CD4-positive, alpha-beta T cell treated with Interleukin-6 at 100 ng/mL for 8 hours (primary cell): Measurements from ENCODE around the gene NUP160.
"Not testable (repeated sequence)": the region's sequence is repeated elsewhere in the genome, so short reads cannot be mapped to it uniquely, and the experiment has no call there.

Source experiments
- DNase-seq: peaks from one replicate; pipeline ENCODE4 v3.0.0-alpha.2; 2020; ENCODE audit warnings: mixed read lengths, low spot score

Gene NUP160, protein sequence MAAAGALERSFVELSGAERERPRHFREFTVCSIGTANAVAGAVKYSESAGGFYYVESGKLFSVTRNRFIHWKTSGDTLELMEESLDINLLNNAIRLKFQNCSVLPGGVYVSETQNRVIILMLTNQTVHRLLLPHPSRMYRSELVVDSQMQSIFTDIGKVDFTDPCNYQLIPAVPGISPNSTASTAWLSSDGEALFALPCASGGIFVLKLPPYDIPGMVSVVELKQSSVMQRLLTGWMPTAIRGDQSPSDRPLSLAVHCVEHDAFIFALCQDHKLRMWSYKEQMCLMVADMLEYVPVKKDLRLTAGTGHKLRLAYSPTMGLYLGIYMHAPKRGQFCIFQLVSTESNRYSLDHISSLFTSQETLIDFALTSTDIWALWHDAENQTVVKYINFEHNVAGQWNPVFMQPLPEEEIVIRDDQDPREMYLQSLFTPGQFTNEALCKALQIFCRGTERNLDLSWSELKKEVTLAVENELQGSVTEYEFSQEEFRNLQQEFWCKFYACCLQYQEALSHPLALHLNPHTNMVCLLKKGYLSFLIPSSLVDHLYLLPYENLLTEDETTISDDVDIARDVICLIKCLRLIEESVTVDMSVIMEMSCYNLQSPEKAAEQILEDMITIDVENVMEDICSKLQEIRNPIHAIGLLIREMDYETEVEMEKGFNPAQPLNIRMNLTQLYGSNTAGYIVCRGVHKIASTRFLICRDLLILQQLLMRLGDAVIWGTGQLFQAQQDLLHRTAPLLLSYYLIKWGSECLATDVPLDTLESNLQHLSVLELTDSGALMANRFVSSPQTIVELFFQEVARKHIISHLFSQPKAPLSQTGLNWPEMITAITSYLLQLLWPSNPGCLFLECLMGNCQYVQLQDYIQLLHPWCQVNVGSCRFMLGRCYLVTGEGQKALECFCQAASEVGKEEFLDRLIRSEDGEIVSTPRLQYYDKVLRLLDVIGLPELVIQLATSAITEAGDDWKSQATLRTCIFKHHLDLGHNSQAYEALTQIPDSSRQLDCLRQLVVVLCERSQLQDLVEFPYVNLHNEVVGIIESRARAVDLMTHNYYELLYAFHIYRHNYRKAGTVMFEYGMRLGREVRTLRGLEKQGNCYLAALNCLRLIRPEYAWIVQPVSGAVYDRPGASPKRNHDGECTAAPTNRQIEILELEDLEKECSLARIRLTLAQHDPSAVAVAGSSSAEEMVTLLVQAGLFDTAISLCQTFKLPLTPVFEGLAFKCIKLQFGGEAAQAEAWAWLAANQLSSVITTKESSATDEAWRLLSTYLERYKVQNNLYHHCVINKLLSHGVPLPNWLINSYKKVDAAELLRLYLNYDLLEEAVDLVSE (N-terminal part only)

DNA sequence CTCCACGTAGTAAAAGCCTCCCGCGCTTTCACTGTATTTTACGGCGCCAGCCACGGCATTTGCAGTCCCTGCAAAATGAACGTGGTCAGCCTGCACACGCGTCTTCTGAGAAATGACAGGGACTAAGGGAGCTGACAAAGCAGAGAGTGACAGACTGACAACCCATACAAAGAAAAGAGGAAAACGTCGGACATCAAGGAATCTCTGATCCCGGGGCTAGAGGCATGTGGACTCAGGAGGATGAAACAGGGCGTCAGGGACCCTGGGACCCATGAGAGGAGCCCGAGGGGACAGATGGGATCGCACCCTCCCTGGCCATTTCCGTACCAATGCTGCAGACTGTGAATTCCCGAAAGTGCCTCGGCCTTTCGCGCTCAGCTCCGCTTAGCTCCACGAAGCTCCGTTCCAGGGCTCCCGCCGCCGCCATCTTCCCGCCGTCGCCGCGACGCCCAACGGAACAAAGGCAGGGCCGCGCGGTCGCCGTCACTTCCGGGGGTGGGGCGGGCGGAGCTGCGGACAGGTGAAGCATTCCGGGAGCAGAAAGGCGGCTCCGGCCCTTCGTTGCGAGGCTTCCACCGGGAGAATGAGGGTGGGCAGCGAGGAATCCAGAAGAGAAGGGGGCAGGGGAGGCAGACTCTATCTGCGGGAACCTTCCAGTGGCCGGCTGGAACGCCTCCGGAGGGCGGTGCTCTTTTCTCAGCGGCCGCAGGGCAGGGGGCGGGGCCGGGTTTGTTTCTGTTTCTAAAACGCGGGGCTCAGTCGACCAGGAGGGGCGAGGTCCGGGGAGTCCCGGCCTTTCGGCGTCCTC, at the start of gene NUP160:
Gene NUP160 (minus strand): TSS at position 459 of the 808 bp plus-strand sequence. CDS start 32 bp downstream, at position 427.
- DNase-seq = peak; percentile 76

DNA sequence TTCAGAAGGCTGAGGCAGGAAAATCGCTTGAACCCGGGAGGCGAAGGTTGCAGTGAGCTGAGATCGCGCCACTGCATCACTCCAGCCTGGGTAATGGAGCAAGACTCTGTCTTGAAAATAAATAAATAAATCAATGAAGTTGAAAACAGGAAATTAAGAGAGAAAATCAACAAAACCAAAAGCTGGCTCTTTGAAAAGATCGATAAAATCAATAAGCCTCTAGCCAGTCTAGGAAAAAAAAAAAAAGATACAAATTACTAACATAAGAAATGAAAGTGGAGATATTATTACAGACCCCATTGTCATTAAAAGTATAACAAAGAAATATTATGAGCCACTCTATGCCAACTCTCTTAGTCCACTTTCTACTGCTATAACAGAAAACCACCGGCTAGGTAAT, 48.0 kb upstream of the NUP160 start:
- DNase-seq = no peak

DNA sequence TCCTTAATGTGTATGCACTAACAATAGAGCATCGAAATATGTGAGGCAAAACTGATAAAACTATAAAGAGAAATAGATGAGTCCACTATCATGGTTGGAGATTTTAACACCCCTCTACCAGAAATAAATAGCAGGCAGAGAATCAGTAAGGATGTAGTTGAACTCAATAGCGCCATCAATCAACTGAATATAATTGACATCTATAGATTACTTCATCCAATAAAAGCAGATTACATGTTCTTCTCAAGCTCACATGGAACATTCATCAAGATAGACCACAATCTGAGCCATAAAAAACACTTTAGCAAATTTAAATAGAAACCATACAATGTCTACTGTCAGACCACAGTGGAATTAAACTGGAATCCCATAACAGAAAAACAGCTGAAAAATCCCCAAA, 46.9 kb upstream of the NUP160 start:
- DNase-seq = no peak

DNA sequence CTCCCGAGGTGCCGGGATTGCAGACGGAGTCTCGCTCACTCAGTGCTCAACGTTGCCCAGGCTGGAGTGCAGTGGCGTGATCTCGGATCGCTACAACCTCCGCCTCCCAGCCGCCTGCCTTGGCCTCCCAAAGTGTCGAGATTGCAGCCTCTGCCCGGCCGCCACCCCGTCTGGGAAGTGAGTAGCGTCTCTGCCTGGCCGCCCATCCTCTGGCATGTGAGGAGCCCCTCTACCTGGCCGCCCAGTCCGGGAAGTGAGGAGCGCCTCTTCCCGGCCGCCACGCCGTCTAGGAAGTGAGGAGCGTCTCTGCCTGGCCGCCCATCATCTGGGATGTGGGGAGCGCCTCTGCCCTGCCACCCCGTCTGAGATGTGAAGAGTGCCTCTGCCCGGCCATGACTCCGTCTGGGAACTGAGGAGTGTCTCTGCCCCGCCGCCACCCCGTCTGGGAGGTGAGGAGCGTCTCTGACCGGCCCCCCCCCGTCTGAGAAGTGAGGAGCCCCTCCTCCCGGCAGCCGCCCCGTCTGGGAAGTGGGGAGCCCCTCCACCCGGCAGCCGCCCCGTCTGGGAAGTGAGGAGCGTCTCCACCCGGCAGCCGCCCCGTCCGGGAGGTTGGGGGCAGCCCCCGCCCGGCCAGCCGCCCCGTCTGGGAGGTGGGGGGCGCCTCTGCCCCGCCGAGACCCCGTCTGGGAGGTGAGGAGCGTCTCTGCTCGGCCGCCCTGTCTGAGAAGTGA, 44.6 kb upstream of the NUP160 start:
- not testable (repeated sequence) for DNase-seq

DNA sequence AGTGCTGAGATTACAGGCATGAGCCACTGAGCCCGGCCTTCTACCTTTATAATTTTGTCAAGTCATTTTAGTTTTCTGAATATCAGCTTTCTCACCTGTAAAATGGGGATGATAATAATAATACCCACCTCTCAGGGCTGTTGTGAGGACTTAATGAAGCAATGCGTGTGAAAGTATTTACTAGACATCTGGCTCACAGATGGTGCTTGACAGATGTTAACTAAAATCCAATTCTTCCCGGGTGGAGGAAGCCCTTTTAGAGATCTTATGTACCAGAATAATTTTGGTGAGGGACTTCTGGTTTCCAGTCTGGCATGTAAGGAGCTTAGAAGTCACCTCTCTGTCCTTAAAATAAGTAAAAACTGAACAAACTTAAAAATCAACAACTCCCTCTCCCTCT, 43.7 kb upstream of the NUP160 start:
- DNase-seq = no peak

DNA sequence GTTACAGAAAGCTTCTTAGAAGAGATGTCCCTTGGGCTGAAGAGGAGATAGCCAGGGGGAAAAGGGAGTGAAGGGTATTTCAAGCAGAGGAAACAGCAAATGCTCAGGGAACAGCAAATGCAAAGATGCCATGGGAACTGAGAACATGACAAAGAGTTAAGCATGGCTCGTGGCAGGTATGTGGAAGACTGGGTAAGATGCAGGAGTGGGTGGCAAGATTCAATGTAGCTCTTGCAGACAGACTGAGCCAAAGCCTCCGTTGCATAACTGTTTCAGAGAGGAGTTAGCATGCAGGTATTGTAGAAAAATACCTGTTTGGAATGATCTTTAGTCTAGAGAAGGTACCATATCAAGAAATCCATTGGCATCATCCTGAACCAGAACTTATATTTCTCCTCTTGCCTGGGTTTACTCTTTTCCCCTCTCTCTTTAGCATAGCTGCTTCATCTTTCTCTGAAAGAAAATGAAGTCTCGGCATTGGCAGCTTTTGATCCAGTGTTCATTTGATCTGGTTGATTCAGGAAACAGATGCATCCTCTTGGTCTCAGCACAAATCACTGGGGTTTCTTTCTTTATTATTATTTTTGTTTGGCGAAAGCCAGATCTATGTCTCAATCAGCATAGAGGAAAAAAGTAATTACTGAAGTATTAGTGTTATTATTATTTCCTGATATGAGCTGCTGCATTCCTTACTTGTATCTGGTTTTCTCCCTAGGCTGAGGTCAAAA, 41.7 kb upstream of the NUP160 start:
- peak; percentile 24 for DNase-seq

DNA sequence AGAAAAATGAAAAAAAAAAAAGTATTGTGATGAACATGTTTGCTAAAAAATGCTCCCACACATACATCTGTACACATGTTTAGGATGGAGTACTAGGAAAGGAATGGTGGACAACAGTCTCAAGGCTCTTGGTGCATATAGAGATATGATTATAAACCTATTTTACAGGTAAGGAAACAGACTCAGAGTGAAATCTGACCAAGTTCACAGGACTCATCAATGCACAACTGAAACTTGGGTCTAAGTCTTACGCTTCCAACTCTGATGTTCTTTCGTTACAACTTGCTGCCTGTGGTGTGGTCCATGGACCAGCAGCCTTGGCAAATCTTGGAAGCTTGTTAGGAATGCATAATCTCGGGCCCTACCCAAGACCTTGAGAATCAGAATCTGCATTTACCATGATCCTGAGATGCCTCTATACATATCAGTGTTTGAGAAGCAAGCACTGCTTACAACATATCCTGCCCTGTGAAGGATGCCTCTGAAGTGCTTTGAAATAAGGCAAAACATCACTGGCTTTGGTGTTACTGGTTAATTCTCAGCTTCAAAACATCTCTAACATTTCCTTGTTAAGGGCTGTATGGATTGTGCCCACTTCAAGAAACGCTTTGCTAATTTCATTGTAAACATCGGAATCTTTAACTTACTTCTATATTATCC, 39.9 kb upstream of the NUP160 start:
- peak; percentile 12 for DNase-seq

DNA sequence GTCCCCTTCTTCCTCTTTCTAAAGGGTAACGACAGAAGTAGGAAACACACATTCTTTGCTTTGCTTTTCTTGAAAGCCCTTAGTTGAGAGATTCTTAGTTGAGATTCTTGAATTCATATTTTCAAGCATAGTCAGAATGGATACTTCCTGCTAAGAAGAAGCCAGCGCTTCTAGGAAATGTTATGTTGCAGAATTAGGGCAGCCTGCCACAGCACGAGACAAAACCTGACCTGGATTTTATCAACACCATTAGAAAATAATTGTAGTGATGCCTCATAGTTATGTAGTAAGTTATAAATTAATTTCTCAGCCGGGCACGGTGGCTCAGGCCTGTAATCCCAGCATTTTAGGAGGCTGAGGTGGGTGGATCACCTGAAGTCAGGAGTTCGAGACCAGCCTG, 37.9 kb upstream of the NUP160 start:
- peak; percentile 44 for DNase-seq

DNA sequence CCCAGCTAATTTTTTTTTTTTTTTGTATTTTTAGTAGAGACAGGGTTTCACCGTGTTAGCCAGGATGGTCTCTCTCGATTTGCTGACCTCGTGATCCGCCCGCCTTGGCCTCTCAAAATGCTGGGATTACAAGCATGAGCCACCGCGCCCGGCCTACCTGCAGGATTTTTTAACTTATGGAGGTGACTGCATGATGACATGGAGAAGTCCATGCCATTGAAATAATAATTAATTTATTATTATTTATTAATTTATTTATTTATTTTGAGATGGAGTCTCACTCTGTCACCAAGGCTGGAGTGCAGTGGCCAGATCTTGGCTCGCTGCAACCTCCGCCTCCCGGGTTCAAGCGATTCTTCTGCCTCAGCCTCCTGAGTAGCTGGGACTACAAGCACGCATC, 34.3 kb upstream of the NUP160 start:
- not testable (repeated sequence) for DNase-seq

DNA sequence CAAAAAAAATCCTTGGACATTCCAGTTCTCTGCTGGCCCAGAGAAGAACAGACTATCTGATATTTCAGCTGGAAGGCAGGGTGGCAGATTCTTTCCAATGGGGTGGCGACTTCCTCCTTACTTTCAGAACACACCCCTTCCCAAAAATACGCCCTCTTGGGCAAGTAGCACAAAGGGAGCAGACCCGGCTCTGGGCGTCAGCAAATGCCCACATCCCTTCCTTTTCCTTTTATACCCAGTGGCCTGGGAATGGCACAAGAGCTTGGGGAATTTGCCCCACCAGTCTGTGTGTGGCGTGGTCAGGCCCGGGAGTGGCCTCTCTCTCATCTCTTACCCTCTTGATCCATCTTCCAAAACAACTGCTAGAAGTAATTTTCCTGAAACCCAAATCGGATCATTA, 33.0 kb upstream of the NUP160 start:
- DNase-seq = no peak

DNA sequence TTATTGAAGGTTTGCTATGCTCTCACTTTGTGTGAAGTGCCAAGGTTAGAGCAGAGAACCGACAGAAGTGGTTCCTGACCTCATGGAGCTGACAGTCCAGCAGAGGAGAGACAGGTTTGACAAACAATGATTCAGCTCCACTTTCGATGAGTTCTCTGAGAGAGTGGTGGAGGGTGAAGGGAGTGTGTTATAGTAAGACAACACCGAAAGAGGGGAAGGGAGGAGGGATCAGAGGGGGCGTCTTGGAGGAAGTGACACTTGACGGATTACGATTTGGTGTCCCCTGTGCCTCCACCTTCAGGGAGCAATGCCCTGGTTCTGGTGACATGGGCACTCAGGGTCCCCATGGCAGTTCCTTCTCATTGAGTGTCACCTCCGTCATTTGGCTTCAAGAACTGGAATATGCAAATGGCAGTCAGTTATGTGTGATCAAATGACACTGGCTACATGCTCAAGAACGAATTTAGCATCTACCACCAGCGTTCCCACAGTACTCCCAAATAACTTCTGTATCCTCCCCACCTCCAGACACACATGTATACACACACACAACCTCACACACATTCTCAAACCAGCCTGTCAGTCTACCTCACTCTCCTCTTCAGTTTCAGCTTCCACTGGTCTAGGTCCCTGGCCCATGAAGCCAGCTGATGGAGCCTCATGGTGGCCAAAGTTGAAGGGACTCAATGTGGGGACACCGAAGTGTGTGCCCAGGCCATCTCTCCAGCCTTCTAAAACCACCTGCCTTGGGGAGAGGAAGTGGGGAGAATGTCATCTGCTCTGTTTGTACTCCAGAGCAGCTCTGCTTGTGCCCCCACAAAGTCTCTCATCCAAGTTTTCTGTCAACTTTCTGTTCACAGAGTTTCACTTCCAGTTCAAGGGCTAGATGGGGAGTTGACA, 31.4 kb upstream of the NUP160 start:
- no peak for DNase-seq

DNA sequence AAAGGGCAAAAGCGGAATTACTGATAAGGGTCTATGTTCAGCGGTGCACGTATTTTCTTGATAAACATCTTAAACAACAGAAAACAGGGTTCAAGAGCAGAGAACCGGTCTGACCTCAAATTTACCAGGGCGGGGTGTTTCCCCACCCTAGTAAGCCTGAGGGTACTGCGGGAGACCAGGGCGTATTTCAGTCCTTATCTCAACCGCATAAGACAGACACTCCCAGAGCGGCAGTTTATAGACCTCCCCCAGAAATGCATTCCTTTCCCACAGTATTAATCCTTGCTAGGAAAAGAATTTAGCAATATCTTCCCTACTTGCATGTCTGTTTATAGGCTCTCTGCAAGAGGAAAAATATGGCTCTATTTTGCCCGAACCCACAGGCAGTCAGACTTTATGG, 27.7 kb upstream of the NUP160 start:
- not testable (repeated sequence) for DNase-seq

DNA sequence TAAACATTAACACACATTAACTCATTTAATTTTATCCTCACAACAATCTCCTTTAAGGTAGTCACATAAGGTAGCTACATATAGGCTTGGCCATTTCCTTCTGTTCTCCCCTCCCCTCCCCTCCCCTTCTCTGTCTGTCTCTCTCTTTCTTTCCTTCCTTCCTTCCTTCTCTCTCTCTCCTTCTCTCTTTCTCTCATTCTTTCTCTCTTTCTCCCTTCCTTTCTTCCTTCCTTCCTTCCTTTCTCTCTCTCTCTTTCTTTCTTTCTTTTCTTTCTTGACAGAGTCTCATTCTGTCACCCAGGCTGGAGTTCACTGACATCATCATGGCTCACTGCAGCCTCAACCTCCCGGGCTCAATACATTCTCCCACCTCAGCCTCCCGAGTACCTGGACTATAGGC, 22.3 kb upstream of the NUP160 start:
- DNase-seq = no peak

DNA sequence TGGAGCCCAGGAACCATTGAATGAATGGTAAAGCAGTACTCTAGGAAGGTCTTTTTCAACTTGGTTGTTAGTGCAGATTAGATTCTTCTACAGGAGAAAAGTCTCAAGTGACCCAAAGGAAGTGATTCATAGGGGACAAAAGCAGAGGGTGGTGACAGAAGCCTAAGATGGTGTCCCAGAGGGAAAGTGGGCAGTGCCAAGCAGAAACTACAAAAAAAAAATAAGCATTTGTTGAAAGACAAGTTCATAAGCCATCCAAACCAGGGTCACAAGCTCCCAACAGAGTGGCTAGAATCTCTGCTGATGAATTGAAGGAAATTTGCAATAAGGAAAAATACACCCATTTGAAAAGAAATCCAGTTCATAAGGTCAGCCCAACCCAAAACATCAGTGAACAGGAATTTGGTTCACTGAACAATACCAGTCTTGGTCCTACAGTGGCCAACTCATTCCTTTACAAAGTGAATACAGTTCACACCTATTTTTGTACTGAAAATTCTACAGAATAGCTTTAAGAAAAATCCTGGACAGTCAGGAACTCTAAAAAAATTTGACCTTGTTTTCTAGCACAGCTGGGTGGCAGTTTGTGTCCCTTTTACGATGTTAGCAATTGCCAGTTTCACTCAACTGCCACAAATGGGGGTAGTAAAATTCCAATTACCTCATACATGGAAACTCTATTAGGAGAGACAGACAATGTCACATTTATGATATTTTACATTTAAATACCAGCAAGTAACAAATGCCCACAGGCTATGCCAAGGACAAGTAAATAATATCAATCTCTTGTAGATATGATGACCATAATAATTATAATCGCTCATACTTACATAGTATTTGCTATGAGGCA, 21.6 kb upstream of the NUP160 start:
- DNase-seq = no peak

DNA sequence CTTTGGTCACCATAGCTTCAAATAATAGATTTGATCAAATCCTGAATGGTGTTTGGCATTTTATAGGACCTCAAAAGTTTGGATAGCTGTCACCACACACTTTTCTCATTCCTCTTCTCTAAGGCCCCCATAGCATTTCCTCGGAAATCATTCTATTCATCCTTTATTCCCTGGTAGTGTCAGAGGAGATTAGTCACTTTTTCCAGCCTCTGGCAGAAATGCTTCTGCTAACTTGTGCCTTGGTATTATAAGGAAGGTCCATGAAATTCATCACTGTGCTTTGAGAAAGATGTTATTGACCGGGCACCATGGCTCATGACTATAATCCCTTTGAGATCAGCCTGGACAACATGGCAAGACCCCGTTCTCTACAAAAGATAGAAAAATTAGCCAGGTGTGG, 19.7 kb upstream of the NUP160 start:
- no peak for DNase-seq

DNA sequence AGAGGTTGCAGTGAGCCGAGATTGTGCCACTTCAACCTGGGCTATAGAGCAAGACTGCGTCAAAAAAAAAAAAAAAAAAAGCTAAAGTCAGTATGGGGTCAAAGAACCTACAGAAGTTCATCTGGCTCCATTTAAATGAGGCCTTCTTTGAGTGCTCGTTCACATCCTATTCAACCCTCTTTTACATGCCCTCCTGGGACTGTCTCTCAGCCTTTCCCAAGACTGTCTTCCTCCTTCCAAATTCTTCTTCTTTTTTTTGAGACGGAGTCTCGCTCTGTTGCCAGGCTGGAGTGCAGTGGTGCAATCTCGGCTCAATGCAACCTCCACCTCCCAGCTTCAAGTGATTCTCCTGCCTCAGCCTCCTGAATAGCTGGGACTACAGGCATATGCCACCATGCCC, 18.7 kb upstream of the NUP160 start:
- not testable (repeated sequence) for DNase-seq

DNA sequence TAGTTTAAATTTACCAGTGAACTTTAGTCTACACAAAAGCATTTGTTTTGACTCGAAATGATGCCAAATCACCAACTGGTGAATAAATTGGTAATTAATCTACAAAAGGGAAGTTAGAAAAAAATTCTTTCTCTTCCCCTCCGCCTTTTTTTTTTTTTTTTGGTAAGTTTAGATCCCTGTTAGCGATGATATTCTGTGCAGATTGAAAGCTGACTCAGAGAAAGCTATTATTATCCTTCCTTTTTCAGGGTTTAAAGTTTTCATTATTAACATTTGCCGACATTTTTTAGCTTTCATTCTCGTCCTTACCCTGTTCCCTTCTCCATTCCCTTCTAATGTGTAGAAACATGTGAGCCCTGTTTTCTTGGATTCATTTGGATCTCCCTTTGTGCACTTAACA, 16.8 kb upstream of the NUP160 start:
- DNase-seq = no peak
